ENCODE results near the gene ZNF106. TPM values are rescaled to one million over a fixed set of nuclear protein-coding genes. Genes with fewer than 3 reads are reported as not detected.

ZNF106 gene
- polyA plus RNA-seq, 3 donors: 29.0 to 121 (median 69.2) TPM

- H3K4me3 ChIP-seq (replicated peaks in 1 of 3; ENCODE audit: low read depth in 2 of 3, low read length in 3 of 3): no peak overlapping the region
- no peak overlapping the region for H3K4me2 ChIP-seq (replicated peaks; ENCODE audit: extremely low read depth, low read length, poor library complexity, severe bottlenecking)
- Mint-ChIP-seq H3K4me1 (no peaks in the 10 kb centered on the region), H3K27ac (no peak overlapping the region), H3K36me3 (peaks cover 63 to 80% of the 10 kb centered on the region in 2 donors), H3K4me3 (no peak overlapping the region), H3K27me3 (ENCODE audit: low read depth in 3 of 3) (peaks cover 0 to 2% (median 1%) of the 10 kb centered on the region in 3 donors), H3K9me3 (no peaks in the 10 kb centered on the region)
- peaks cover 63% of the 10 kb centered on the region for H4K20me1 ChIP-seq (ENCODE audit: insufficient read depth, low read length)
- no peak for DNase-seq
- H3K79me2 ChIP-seq (ENCODE audit: insufficient read depth, low read length): no peaks in the 10 kb centered on the region
- H3K27ac ChIP-seq (ENCODE audit: low read depth in 1 of 2, low read length in 2 of 2): no peak overlapping the region
- intact Hi-C loops (cut with micrococcal nuclease): no loop called here
- 100% methylated on average over 6 of the region's 7 CpGs for WGBS (ENCODE audit: insufficient coverage)
- H2AFZ ChIP-seq (ENCODE audit: insufficient read depth, low read depth, low read length, poor library complexity, severe bottlenecking): no peak overlapping the region
- TF ChIP-seq CTCF (IDR thresholded peaks at IDR 0.05): no peak
- no peaks in the 10 kb centered on the region for H3K27me3 ChIP-seq (ENCODE audit: control insufficient read depth in 2 of 2, insufficient read depth in 2 of 2, low read length in 2 of 2)
- no peak overlapping the region for H3K9ac ChIP-seq (ENCODE audit: insufficient read depth, low read length, poor library complexity, severe bottlenecking)
- H3K36me3 ChIP-seq (replicated peaks in 1 of 2; ENCODE audit: control insufficient read depth in 1 of 2, insufficient read depth in 2 of 2, low read length in 2 of 2): peaks cover 70 to 81% of the 10 kb centered on the region in 2 donors
- H3K4me1 ChIP-seq (ENCODE audit: control insufficient read depth in 1 of 2, insufficient read depth in 2 of 2, low read length in 2 of 2): no peaks in the 10 kb centered on the region
- H3K9me3 ChIP-seq (replicated peaks in 1 of 2; ENCODE audit: control insufficient read depth in 1 of 2, insufficient read depth in 1 of 2, low read length in 2 of 2): no peaks in the 10 kb centered on the region
Observed at GRCh38 chr15:42411884-42412283, 79.1 kb downstream of the ZNF106 start.

GRCh38 chr15:42409011-42409410, 81.9 kb downstream of the ZNF106 start:
- H3K27ac ChIP-seq (ENCODE audit: low read depth in 1 of 2, low read length in 2 of 2): no peak overlapping the region
- H3K9me3 ChIP-seq (replicated peaks in 1 of 2; ENCODE audit: control insufficient read depth in 1 of 2, insufficient read depth in 1 of 2, low read length in 2 of 2): no peaks in the 10 kb centered on the region
- peaks cover 47 to 74% of the 10 kb centered on the region in 2 donors for H3K36me3 ChIP-seq (replicated peaks in 1 of 2; ENCODE audit: control insufficient read depth in 1 of 2, insufficient read depth in 2 of 2, low read length in 2 of 2)
- H3K79me2 ChIP-seq (ENCODE audit: insufficient read depth, low read length): no peaks in the 10 kb centered on the region
- Mint-ChIP-seq H3K36me3 (peaks cover 50 to 62% of the 10 kb centered on the region in 2 donors), H3K27me3 (ENCODE audit: low read depth in 3 of 3) (peaks cover 0 to 2% (median 1%) of the 10 kb centered on the region in 3 donors), H3K9me3 (no peaks in the 10 kb centered on the region), H3K4me3 (no peak overlapping the region), H3K4me1 (no peaks in the 10 kb centered on the region), H3K27ac (peak overlapping the region in 3 of 7 donors; percentile 22 to 30 (median 26))
- no peak for TF ChIP-seq CTCF (IDR thresholded peaks at IDR 0.05)
- 97% methylated on average over 7 of the region's 9 CpGs for WGBS (ENCODE audit: insufficient coverage)
- no peaks in the 10 kb centered on the region for H3K4me1 ChIP-seq (ENCODE audit: control insufficient read depth in 1 of 2, insufficient read depth in 2 of 2, low read length in 2 of 2)
- intact Hi-C loops (cut with micrococcal nuclease): no loop called here
- no peaks in the 10 kb centered on the region for H3K27me3 ChIP-seq (ENCODE audit: control insufficient read depth in 2 of 2, insufficient read depth in 2 of 2, low read length in 2 of 2)
- no peak overlapping the region for H3K4me3 ChIP-seq (replicated peaks in 1 of 3; ENCODE audit: low read depth in 2 of 3, low read length in 3 of 3)
- H3K9ac ChIP-seq (ENCODE audit: insufficient read depth, low read length, poor library complexity, severe bottlenecking): no peak overlapping the region
- no peak overlapping the region for H3K4me2 ChIP-seq (replicated peaks; ENCODE audit: extremely low read depth, low read length, poor library complexity, severe bottlenecking)
- H4K20me1 ChIP-seq (ENCODE audit: insufficient read depth, low read length): peaks cover 52% of the 10 kb centered on the region
- DNase-seq: no peak
- no peak overlapping the region for H2AFZ ChIP-seq (ENCODE audit: insufficient read depth, low read depth, low read length, poor library complexity, severe bottlenecking)

All from CD14-positive monocyte (primary cell).